ENCODE results near the gene PIGB.
"Not testable (repeated sequence)": the region's sequence is repeated elsewhere in the genome, so short reads cannot be mapped to it uniquely, and the experiment has no call there.

The PIGB gene

GRCh38 chr15:55286442-55287189 lies 32.4 kb upstream of the PIGB start:
- DNase-seq, result not testable (repeated sequence)
- H3K27ac Mint-ChIP-seq, result peak overlapping the region; percentile 93 to 98
- peaks cover 41% of the 10 kb centered on the region for H3K36me3 Mint-ChIP-seq (ENCODE audit: insufficient read depth)

GRCh38 chr15:55288006-55288717 lies 30.9 kb upstream of the PIGB start:
- Mint-ChIP-seq H3K4me1 (ENCODE audit: low read depth in 2 of 2) (peaks cover 42 to 61% of the 10 kb centered on the region in 2 donors), H3K27ac (peak overlapping the region; percentile 93 to 98), H3K36me3 (ENCODE audit: insufficient read depth) (peaks cover 34% of the 10 kb centered on the region), H3K4me3 (peak overlapping the region; percentile 96), H3K27me3 (no peaks in the 10 kb centered on the region), H3K9me3 (no peaks in the 10 kb centered on the region)
- ATAC-seq (replicated peaks) (no peak), DNase-seq (no peak)

More at GRCh38 chr15:55286442-55287189, 32.4 kb upstream of the PIGB start:
- H3K27me3 Mint-ChIP-seq; H3K9me3 Mint-ChIP-seq; ATAC-seq (replicated peaks): not testable (repeated sequence)
- Mint-ChIP-seq H3K4me3 (peak overlapping the region; percentile 96), H3K4me1 (ENCODE audit: low read depth in 2 of 2) (peaks cover 55 to 77% of the 10 kb centered on the region in 2 donors)

GRCh38 chr15:55289011-55289745 lies 29.8 kb upstream of the PIGB start:
- Mint-ChIP-seq H3K36me3 (ENCODE audit: insufficient read depth) (peaks cover 34% of the 10 kb centered on the region), H3K4me1 (ENCODE audit: low read depth in 2 of 2) (peaks cover 35 to 52% of the 10 kb centered on the region in 2 donors), H3K27me3 (no peaks in the 10 kb centered on the region), H3K4me3 (peak overlapping the region; percentile 96), H3K9me3 (no peaks in the 10 kb centered on the region), H3K27ac (peak overlapping the region; percentile 93 to 98)
- DNase-seq (peak in 1 of 3 experiments; percentile 31), ATAC-seq (replicated peaks) (peak; percentile 3)

- H3K9me3 Mint-ChIP-seq, result no peaks in the 10 kb centered on the region
Observed at GRCh38 chr15:55289746-55290527, 29.1 kb upstream of the PIGB start, which contains the start of gene RAB27A. Gene RAB27A (minus strand): TSS chr15:55289813. CDS start chr15:55234934, 54,879 bp downstream.

GRCh38 chr15:55290528-55291057 lies 28.4 kb upstream of the PIGB start:
- peak; percentile 74 for ATAC-seq (replicated peaks)
- H3K36me3 Mint-ChIP-seq (ENCODE audit: insufficient read depth), result peaks cover 28% of the 10 kb centered on the region
- peak overlapping the region; percentile 96 for H3K4me3 Mint-ChIP-seq
- DNase-seq, result peak; percentile 82 to 88 (median 84)
- no peaks in the 10 kb centered on the region for H3K9me3 Mint-ChIP-seq
- H3K4me1 Mint-ChIP-seq (ENCODE audit: low read depth in 2 of 2), result peaks cover 23 to 40% of the 10 kb centered on the region in 2 donors
- H3K27ac Mint-ChIP-seq, result peak overlapping the region; percentile 93 to 98
- no peaks in the 10 kb centered on the region for H3K27me3 Mint-ChIP-seq

More at GRCh38 chr15:55289746-55290527, 29.1 kb upstream of the PIGB start, which contains the start of gene RAB27A:
- H3K4me1 Mint-ChIP-seq (ENCODE audit: low read depth in 2 of 2), result peaks cover 29 to 46% of the 10 kb centered on the region in 2 donors
- peak; percentile 70 to 73 (median 71) for DNase-seq
- ATAC-seq (replicated peaks), result peak; percentile 79
- peaks cover 34% of the 10 kb centered on the region for H3K36me3 Mint-ChIP-seq (ENCODE audit: insufficient read depth)
- no peaks in the 10 kb centered on the region for H3K27me3 Mint-ChIP-seq
- H3K4me3 Mint-ChIP-seq, result peak within 1 kb of the TSS; percentile 96
- peak within 1 kb of the TSS; percentile 93 to 98 for H3K27ac Mint-ChIP-seq

- Mint-ChIP-seq H3K27me3 (no peaks in the 10 kb centered on the region), H3K4me1 (ENCODE audit: low read depth in 2 of 2) (no peaks in the 10 kb centered on the region), H3K9me3 (no peaks in the 10 kb centered on the region), H3K36me3 (ENCODE audit: insufficient read depth) (peaks cover 4% of the 10 kb centered on the region), H3K27ac (no peak overlapping the region), H3K4me3 (no peak overlapping the region)
- no peak for ATAC-seq (replicated peaks)
- DNase-seq, result no peak
Observed at GRCh38 chr15:55297315-55297714, 21.7 kb upstream of the PIGB start.

- DNase-seq; H3K36me3 Mint-ChIP-seq (ENCODE audit: insufficient read depth); H3K4me3 Mint-ChIP-seq; H3K27ac Mint-ChIP-seq; H3K9me3 Mint-ChIP-seq; H3K4me1 Mint-ChIP-seq (ENCODE audit: low read depth in 2 of 2); ATAC-seq (replicated peaks); H3K27me3 Mint-ChIP-seq: not testable (repeated sequence)
Observed at GRCh38 chr15:55302801-55303200, 16.2 kb upstream of the PIGB start.

- no peaks in the 10 kb centered on the region for H3K9me3 Mint-ChIP-seq
- DNase-seq (no peak), ATAC-seq (replicated peaks) (no peak)
- H3K27ac Mint-ChIP-seq, result peak overlapping the region; percentile 100
- H3K4me3 Mint-ChIP-seq, result peak overlapping the region; percentile 97 to 98
- H3K27me3 Mint-ChIP-seq, result no peaks in the 10 kb centered on the region
- peaks cover 40 to 46% of the 10 kb centered on the region in 2 donors for H3K4me1 Mint-ChIP-seq (ENCODE audit: low read depth in 2 of 2)
- peaks cover 40% of the 10 kb centered on the region for H3K36me3 Mint-ChIP-seq (ENCODE audit: insufficient read depth)
Observed at GRCh38 chr15:55319537-55320237, 665 bp downstream of the PIGB start.

- DNase-seq, result no peak
- Mint-ChIP-seq H3K4me1 (ENCODE audit: low read depth in 2 of 2) (peaks cover 35 to 41% of the 10 kb centered on the region in 2 donors), H3K9me3 (no peaks in the 10 kb centered on the region), H3K4me3 (peak overlapping the region; percentile 64 to 98), H3K36me3 (ENCODE audit: insufficient read depth) (peaks cover 40% of the 10 kb centered on the region), H3K27me3 (no peaks in the 10 kb centered on the region), H3K27ac (peak overlapping the region; percentile 27 to 44)
- no peak for ATAC-seq (replicated peaks)
Observed at GRCh38 chr15:55320238-55320550, 1.2 kb downstream of the PIGB start.

GRCh38 chr15:55320963-55321362 lies 1.9 kb downstream of the PIGB start:
- Mint-ChIP-seq H3K9me3 (no peaks in the 10 kb centered on the region), H3K27me3 (no peaks in the 10 kb centered on the region), H3K36me3 (ENCODE audit: insufficient read depth) (peaks cover 44% of the 10 kb centered on the region), H3K4me3 (peak overlapping the region in 1 of 2 donors; percentile 98), H3K4me1 (ENCODE audit: low read depth in 2 of 2) (peaks cover 33 to 38% of the 10 kb centered on the region in 2 donors), H3K27ac (no peak overlapping the region)
- no peak for DNase-seq
- no peak for ATAC-seq (replicated peaks)

GRCh38 chr15:55322467-55322866 lies 3.4 kb downstream of the PIGB start:
- Mint-ChIP-seq H3K9me3 (no peaks in the 10 kb centered on the region), H3K27me3 (no peaks in the 10 kb centered on the region), H3K36me3 (ENCODE audit: insufficient read depth) (peaks cover 43% of the 10 kb centered on the region), H3K4me3 (peak overlapping the region in 1 of 2 donors; percentile 14), H3K27ac (peak overlapping the region in 1 of 2 donors; percentile 44), H3K4me1 (ENCODE audit: low read depth in 2 of 2) (peaks cover 26 to 38% of the 10 kb centered on the region in 2 donors)
- ATAC-seq (replicated peaks), result no peak
- no peak for DNase-seq

- no peak for DNase-seq
- Mint-ChIP-seq H3K27me3 (no peaks in the 10 kb centered on the region), H3K36me3 (ENCODE audit: insufficient read depth) (peaks cover 44% of the 10 kb centered on the region), H3K4me1 (ENCODE audit: low read depth in 2 of 2) (peaks cover 7 to 16% of the 10 kb centered on the region in 2 donors), H3K9me3 (no peaks in the 10 kb centered on the region), H3K27ac (no peak overlapping the region), H3K4me3 (no peak overlapping the region)
- ATAC-seq (replicated peaks), result no peak
Observed at GRCh38 chr15:55327387-55327786, 8.4 kb downstream of the PIGB start.
